ENCODE results near the gene MCM3. TPM values are rescaled to one million over a fixed set of nuclear protein-coding genes. Genes with fewer than 3 reads are reported as not detected.

MCM3 gene
- 38.5 and 52.8 TPM in 2 replicates for total RNA-seq

DNA sequence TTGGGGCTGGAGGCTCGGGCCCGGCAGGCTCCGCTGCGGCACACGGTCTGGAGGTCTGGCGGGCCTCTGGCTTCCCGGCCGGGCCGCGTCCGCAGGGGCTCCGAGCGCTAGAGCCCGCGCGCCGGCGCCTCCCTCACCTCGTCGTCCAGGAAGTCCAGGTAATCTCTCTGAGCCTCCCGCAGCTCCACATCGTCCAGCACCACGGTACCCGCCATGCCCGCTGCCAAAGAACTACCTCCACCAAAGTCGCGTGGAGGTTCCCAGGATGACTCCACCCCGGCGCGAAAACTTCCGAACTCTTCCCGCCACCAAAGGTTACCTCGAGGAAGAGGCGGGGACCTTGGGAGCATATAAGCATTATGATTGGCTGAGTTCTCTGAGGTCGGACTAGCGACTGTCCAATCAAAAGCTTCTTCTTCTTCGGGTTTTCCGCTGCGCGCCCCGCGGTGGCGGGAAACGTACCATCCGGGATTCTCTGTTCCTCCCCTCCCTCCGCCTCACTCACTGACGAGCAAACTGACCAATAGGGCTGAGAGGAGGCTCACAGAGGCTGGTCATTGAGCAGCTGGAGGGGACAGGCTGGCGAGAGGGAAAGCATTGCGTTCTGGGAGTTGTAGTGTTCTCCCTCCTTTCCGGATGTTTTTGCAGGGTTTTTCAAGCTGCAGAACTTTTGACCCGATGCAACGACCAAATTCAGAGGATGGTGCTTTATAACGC lies at the start of gene MCM3:
MCM3 (minus strand) TSS at position 283 of the 717 bp plus-strand sequence; CDS start at position 215, 68 bp downstream.

DNA sequence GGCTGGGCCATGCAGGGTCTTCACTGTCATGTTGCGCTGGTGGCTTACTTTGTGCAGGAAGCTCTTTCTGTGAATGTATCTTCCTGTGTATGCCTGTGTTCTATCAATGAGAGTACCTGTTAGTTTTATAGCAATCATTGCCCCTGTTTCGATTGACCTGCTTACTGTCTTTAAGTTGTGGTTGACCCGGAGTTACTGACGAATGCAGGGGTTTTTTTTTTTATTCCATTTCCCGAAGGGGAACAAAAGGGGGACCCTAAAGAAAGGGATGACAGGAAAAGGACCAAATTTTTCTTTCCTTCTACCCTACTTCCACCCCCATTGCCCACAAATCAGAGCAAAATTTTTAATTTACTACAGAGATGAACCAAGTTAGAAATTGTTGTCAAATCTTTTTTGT lies 40.1 kb downstream of the MCM3 start, which contains the start of gene IL17F:
IL17F (minus strand) TSS at position 101 of the 400 bp plus-strand sequence; CDS start at position 30, 71 bp downstream.

Other genes with a start within 250 kb of the MCM3 start
- gene PKHD1, start 197.1 kb downstream of the MCM3 start, total RNA-seq = not detected in 2 replicates
- gene IL17A, start 98.4 kb downstream of the MCM3 start, total RNA-seq = not detected in 2 replicates
- gene IL17F, start 40.2 kb downstream of the MCM3 start, total RNA-seq = not detected in 2 replicates
- gene PAQR8, start 77.4 kb upstream of the MCM3 start, total RNA-seq = 12.1 and 14.5 TPM in 2 replicates
- 5.7 and 12.1 TPM in 2 replicates for gene EFHC1, start 135.6 kb upstream of the MCM3 start, total RNA-seq